ENCODE measurements around the gene DNLZ. TPM values are rescaled to one million over a fixed set of nuclear protein-coding genes. Genes with fewer than 3 reads are reported as not detected.

Gene DNLZ
- total and polyA plus RNA-seq, 2 donors (not counting 1 experiment from before 2014, with no cell fraction given) = 7.4 to 14.2 TPM

DNA sequence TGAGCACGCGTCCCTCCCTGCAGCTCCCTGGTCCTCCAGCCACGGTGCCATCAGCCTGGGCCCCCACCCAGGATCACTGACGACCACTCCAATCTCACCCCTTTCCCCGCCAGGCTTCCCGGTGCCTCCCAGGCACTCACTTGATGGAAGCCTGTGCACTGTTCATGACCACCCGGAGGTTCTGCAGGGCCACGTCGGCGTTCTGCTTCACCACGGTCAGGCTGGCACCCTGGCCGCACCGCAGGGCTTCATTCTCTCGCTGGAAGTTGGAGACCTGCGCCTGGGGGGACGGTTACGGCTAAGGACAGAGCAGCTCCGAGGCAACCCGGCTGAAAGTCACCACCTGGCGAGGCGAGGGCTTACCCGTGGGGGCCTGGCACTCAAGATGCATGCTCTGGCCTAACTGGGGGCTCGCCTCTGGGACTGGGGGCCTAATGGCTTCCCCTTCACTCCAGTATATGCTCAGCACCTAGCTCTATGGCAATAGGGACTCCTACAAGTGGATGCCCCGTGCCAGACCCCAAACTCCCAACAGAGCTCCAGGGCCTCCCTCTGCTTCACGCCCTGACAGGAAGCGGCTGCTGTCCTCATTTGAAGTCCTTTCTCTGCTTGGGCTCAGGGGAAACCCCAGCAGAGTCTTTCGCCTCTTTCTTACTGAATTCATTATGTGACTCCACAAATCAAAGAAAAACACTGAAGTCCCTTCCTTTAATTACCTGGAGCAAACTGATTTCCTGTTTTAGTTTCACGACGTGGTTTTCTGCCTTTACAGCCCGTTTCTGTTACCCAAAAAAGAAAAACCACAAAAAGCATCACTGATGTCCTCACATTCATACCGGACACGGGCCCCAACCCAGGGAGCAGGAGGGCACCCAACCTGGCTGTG is 40.6 kb upstream of the DNLZ start:
- no peaks in the 10 kb centered on the region for H4K20me1 ChIP-seq (ENCODE audit: control insufficient read depth, extremely low read depth, insufficient read depth, low read length)
- no peaks in the 10 kb centered on the region for H3K9me3 ChIP-seq (ENCODE audit: control insufficient read depth, insufficient read depth, low read depth, low read length)
- H3K9ac ChIP-seq (ENCODE audit: insufficient read depth, low read length) = no peak overlapping the region
- no peak overlapping the region for H3K4me2 ChIP-seq (ENCODE audit: extremely low read depth, insufficient read depth, low read length)
- peaks cover 24% of the 10 kb centered on the region for H3K36me3 ChIP-seq (ENCODE audit: control insufficient read depth, insufficient read depth, low read length)
- H3K4me3 ChIP-seq (replicated peaks in 1 of 4; ENCODE audit: control extremely low read depth in 1 of 4, insufficient read depth in 1 of 4, low read depth in 3 of 4, low read length in 4 of 4) = no peak overlapping the region
- H3K27me3 ChIP-seq (ENCODE audit: control insufficient read depth, insufficient read depth, low read length) = no peaks in the 10 kb centered on the region
- H3K4me1 ChIP-seq (ENCODE audit: control insufficient read depth, extremely low read depth, insufficient read depth, low read length) = peaks cover 3% of the 10 kb centered on the region
- TF ChIP-seq CTCF (conservative IDR thresholded peaks at IDR 0.05 in 1 of 2, IDR thresholded peaks at IDR 0.05 in 1 of 2; ENCODE audit: low read depth in 1 of 2, low read length in 2 of 2) = no peak
- no peak for TF ChIP-seq EZH2 (IDR thresholded peaks at IDR 0.05; ENCODE audit: low read length, missing control alignments)
- peaks cover 12% of the 10 kb centered on the region for H3K79me2 ChIP-seq (ENCODE audit: control insufficient read depth, insufficient read depth, low read length)
- H2AFZ ChIP-seq (ENCODE audit: low read length) = no peak overlapping the region
- DNase-seq (ENCODE audit: low read depth in 2 of 2) = no peak
- H3K27ac ChIP-seq (ENCODE audit: insufficient read depth, low read length) = no peak overlapping the region

GRCh38 chr9:136403538-136403914 is 40.0 kb upstream of the DNLZ start:
- DNase-seq (ENCODE audit: low read depth in 2 of 2) = no peak
- no peak overlapping the region for H3K4me3 ChIP-seq (replicated peaks in 1 of 4; ENCODE audit: control extremely low read depth in 1 of 4, insufficient read depth in 1 of 4, low read depth in 3 of 4, low read length in 4 of 4)
- H3K79me2 ChIP-seq (ENCODE audit: control insufficient read depth, insufficient read depth, low read length) = peaks cover 16% of the 10 kb centered on the region
- peaks cover 24% of the 10 kb centered on the region for H3K36me3 ChIP-seq (ENCODE audit: control insufficient read depth, insufficient read depth, low read length)
- no peaks in the 10 kb centered on the region for H3K9me3 ChIP-seq (ENCODE audit: control insufficient read depth, insufficient read depth, low read depth, low read length)
- no peak overlapping the region for H3K9ac ChIP-seq (ENCODE audit: insufficient read depth, low read length)
- H3K27me3 ChIP-seq (ENCODE audit: control insufficient read depth, insufficient read depth, low read length) = no peaks in the 10 kb centered on the region
- peaks cover 9% of the 10 kb centered on the region for H3K4me1 ChIP-seq (ENCODE audit: control insufficient read depth, extremely low read depth, insufficient read depth, low read length)
- no peak overlapping the region for H3K27ac ChIP-seq (ENCODE audit: insufficient read depth, low read length)
- no peak overlapping the region for H2AFZ ChIP-seq (ENCODE audit: low read length)
- TF ChIP-seq EZH2 (IDR thresholded peaks at IDR 0.05; ENCODE audit: low read length, missing control alignments) (no peak), CTCF (conservative IDR thresholded peaks at IDR 0.05 in 1 of 2, IDR thresholded peaks at IDR 0.05 in 1 of 2; ENCODE audit: low read depth in 1 of 2, low read length in 2 of 2) (no peak)
- H3K4me2 ChIP-seq (ENCODE audit: extremely low read depth, insufficient read depth, low read length) = no peak overlapping the region
- no peaks in the 10 kb centered on the region for H4K20me1 ChIP-seq (ENCODE audit: control insufficient read depth, extremely low read depth, insufficient read depth, low read length)

DNA sequence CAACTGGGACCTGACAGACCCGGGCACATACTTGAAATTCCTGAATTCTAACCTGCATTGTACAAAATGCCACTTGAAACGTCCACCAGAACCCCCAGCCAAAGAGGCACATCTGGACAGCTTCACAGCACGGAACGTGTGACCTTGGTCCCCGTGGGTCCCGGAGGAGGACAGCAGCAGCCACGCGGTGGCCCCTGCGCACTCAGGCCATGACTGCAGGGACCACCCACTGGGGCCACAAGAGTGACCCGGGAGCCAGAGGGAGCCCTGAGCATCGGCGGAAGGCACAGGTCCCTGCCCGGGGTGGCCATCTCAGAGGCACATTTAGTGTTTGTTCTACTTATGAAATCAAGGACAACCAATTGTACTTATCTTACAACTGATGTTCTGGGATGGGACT is 38.5 kb upstream of the DNLZ start:
- Histone ChIP-seq H2AFZ (ENCODE audit: low read length) (no peak overlapping the region), H3K4me3 (replicated peaks in 1 of 4; ENCODE audit: control extremely low read depth in 1 of 4, insufficient read depth in 1 of 4, low read depth in 3 of 4, low read length in 4 of 4) (no peak overlapping the region), H3K27me3 (ENCODE audit: control insufficient read depth, insufficient read depth, low read length) (no peaks in the 10 kb centered on the region), H3K9me3 (ENCODE audit: control insufficient read depth, insufficient read depth, low read depth, low read length) (no peaks in the 10 kb centered on the region), H3K4me2 (ENCODE audit: extremely low read depth, insufficient read depth, low read length) (no peak overlapping the region), H3K79me2 (ENCODE audit: control insufficient read depth, insufficient read depth, low read length) (peaks cover 20% of the 10 kb centered on the region), H3K9ac (ENCODE audit: insufficient read depth, low read length) (no peak overlapping the region), H4K20me1 (ENCODE audit: control insufficient read depth, extremely low read depth, insufficient read depth, low read length) (no peaks in the 10 kb centered on the region), H3K36me3 (ENCODE audit: control insufficient read depth, insufficient read depth, low read length) (peaks cover 22% of the 10 kb centered on the region), H3K4me1 (ENCODE audit: control insufficient read depth, extremely low read depth, insufficient read depth, low read length) (peaks cover 10% of the 10 kb centered on the region), H3K27ac (ENCODE audit: insufficient read depth, low read length) (no peak overlapping the region)
- DNase-seq (ENCODE audit: low read depth in 2 of 2) = no peak
- no peak for TF ChIP-seq CTCF (conservative IDR thresholded peaks at IDR 0.05 in 1 of 2, IDR thresholded peaks at IDR 0.05 in 1 of 2; ENCODE audit: low read depth in 1 of 2, low read length in 2 of 2)
- TF ChIP-seq EZH2 (IDR thresholded peaks at IDR 0.05; ENCODE audit: low read length, missing control alignments) = no peak

Data from fibroblast of lung (primary cell).